Stimulated activated naive B cell treated with anti-CD40 and anti-IgM and Interleukin-4, amounts not matched to agents 10 μg/mL and 1 μg/mL and 100 μg/mL, for 72 hours (primary cell): ENCODE data around the gene GABRA5.

Experiments
- ATAC-seq, 2 donors: fragments of 150-1000 bp; cut with Tn5 transposase; replicated peaks; 2 replicates each; pipeline ENCODE4 v1.10.0; 2021; ENCODE audit warnings: moderate library complexity in 1 of 2
- DNase-seq: peaks from one replicate; pipeline ENCODE4 v3.0.0; 2021
- H3K27ac Mint-ChIP-seq: one replicate; pipeline ENCODE4 v1.8.0; 2022; ENCODE audit warnings: mild to moderate bottlenecking, mixed read lengths
- H3K27me3 Mint-ChIP-seq, 2 donors: one replicate each; pipeline ENCODE4 v1.8.0; 2022; ENCODE audit warnings: mixed read lengths in 2 of 2
- H3K36me3 Mint-ChIP-seq, 2 donors: one replicate each; pipeline ENCODE4 v1.8.0; 2022; ENCODE audit warnings: mixed read lengths in 2 of 2, mild to moderate bottlenecking in 1 of 2
- H3K4me1 Mint-ChIP-seq, 2 donors: one replicate each; pipeline ENCODE4 v1.8.0; 2022; ENCODE audit warnings: mixed read lengths in 2 of 2, mild to moderate bottlenecking in 1 of 2
- H3K4me3 Mint-ChIP-seq, 2 donors: one replicate each; pipeline ENCODE4 v1.8.0; 2022; ENCODE audit warnings: mild to moderate bottlenecking in 2 of 2, mixed read lengths in 2 of 2, moderate library complexity in 1 of 2
- H3K9me3 Mint-ChIP-seq, 2 donors: one replicate each; pipeline ENCODE4 v1.8.0; 2022; ENCODE audit warnings: mixed read lengths in 2 of 2, mild to moderate bottlenecking in 1 of 2

GABRA5 gene

DNA sequence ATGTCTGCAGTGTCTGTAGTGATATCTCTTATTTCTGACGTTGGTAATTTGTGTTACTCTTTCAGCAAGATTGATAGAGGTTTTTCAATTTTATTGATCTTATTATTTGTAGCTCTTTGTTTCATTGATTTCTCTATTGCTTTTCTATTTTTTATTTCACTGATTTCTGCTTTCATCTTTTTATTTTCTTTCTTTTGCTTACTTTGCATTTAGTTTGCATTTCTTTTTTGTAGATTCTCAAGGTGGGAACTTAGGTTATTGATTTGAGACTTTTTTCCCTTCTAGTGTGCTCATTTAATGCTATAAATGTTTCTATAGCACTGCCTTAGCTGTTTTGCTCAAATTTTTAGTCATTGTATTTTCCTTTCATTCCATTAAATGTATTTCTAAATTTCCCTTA is 54.6 kb downstream of the GABRA5 start:
- no peaks in the 10 kb centered on the region for H3K27me3 Mint-ChIP-seq
- peaks cover 4 to 5% of the 10 kb centered on the region in 2 donors for H3K9me3 Mint-ChIP-seq
- H3K27ac Mint-ChIP-seq: no peak overlapping the region
- no peaks in the 10 kb centered on the region for H3K4me1 Mint-ChIP-seq
- no peak overlapping the region for H3K4me3 Mint-ChIP-seq
- ATAC-seq (no peak), DNase-seq (no peak)
- H3K36me3 Mint-ChIP-seq: no peaks in the 10 kb centered on the region

DNA sequence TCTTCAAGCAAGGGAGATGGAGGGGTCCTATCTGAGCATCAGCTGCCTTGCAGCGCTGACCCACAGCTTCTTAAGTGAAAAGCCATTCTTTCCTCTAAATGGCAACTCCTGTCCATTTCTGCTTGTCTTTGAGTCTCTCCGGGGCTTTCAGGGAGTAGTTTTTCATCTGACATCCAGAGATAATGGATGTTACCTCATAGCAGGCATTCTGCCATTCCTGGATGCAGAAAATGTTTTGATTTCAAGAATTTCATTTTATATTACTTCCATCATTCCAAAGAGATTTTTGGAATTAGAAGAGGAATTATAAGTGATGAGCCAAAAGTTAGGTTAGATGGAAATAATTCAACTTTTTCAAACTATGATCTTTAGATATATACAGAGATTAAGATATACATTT is 59.2 kb downstream of the GABRA5 start:
- Mint-ChIP-seq H3K27ac (no peak overlapping the region), H3K27me3 (peaks cover 0 to 3% of the 10 kb centered on the region in 2 donors), H3K4me3 (no peak overlapping the region), H3K36me3 (no peaks in the 10 kb centered on the region), H3K4me1 (no peaks in the 10 kb centered on the region), H3K9me3 (peaks cover 0 to 4% of the 10 kb centered on the region in 2 donors)
- ATAC-seq (no peak), DNase-seq (no peak)

DNA sequence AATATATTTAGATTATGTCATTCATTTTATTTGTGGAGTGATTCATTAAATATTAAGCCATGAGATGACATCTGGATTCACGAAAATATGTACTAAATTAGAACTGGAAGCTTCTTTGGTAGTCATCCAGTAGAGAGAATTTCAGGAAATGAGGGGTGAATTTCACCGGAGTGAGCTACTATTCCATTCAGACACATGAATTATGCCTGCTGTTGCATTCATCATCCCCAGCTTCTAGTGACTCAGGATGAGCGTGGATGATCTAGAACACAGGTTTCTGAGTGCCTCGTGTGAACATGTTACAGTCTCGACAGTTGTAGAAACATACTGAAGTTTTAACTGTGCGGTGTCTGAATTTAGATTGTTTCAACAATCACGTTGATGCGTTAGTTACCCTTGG is 61.2 kb downstream of the GABRA5 start:
- no peak overlapping the region for H3K27ac Mint-ChIP-seq
- DNase-seq: no peak
- no peaks in the 10 kb centered on the region for H3K36me3 Mint-ChIP-seq
- peaks cover 0 to 3% of the 10 kb centered on the region in 2 donors for H3K27me3 Mint-ChIP-seq
- H3K9me3 Mint-ChIP-seq: no peaks in the 10 kb centered on the region
- ATAC-seq: no peak
- H3K4me3 Mint-ChIP-seq: no peak overlapping the region
- no peaks in the 10 kb centered on the region for H3K4me1 Mint-ChIP-seq

DNA sequence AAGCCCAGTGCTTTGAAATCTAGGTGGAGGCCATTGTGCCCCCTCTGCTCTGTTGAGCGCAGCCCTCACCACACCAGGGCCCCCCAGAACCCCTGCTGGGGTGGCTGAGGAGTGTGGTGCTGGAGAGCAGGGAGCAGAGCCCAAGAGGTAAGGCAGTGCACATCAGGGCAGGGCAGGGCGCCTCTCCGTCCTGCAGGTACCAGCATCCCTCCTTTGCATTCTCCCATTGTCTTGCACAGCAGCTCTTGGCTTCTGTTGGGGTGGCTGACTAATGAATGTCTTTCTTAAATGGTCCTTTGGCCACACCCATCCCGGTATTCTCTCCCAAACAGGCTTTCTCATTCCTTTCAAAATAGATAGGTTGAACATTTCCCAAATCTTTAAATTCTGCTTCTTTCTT is 62.7 kb downstream of the GABRA5 start:
- H3K4me1 Mint-ChIP-seq: no peaks in the 10 kb centered on the region
- no peak overlapping the region for H3K4me3 Mint-ChIP-seq
- peaks cover 0 to 2% of the 10 kb centered on the region in 2 donors for H3K9me3 Mint-ChIP-seq
- no peak overlapping the region for H3K27ac Mint-ChIP-seq
- H3K27me3 Mint-ChIP-seq: peaks cover 0 to 3% of the 10 kb centered on the region in 2 donors
- ATAC-seq (no peak), DNase-seq (no peak)
- no peaks in the 10 kb centered on the region for H3K36me3 Mint-ChIP-seq

DNA sequence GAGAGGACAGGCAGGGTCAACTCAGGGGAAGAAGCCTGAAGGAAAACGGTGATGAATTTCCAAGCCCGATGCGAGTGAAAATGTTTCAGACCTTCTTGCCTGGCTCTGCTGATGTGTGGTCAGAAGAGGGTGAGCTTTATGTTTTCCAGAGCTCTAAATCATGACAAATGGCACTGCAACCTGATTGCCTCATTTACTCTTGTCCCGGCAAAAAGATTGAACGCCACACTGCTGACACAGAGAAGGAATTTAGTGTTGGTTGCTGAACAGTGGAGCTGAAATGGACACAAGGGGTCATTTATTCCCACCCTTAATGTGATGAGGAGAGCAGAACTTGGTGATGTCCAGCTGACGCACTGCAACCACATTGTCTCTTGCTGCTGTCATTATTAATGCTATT is 68.0 kb downstream of the GABRA5 start:
- no peaks in the 10 kb centered on the region for H3K4me1 Mint-ChIP-seq
- no peak for DNase-seq

DNA sequence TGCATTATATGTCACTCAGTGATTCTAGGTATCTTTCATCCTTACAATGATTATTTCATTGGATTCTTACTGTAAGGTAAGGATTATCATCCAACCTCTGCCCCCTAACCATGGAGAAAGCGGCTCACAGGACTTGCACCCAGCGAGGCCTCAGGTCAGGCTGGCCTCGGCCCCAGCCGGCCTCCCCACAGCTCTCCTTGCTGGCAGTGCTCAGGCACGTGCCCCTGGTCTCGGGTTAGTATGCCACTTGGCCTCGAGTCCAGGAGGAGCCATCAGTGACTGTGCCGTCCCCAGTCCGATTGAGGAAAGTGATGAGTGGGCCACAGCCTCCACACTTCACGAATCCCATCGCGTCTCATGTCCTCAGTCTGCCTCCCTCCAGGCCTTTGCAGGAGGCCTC is 68.5 kb downstream of the GABRA5 start:
- no peak overlapping the region for H3K27ac Mint-ChIP-seq
- H3K4me1 Mint-ChIP-seq: no peaks in the 10 kb centered on the region
- H3K36me3 Mint-ChIP-seq: no peaks in the 10 kb centered on the region
- H3K27me3 Mint-ChIP-seq: peaks cover 0 to 1% of the 10 kb centered on the region in 2 donors
- H3K9me3 Mint-ChIP-seq: peaks cover 4 to 5% of the 10 kb centered on the region in 2 donors
- no peak for ATAC-seq
- H3K4me3 Mint-ChIP-seq: no peak overlapping the region
- DNase-seq: no peak

More for the DNA sequence above, 68.0 kb downstream of the GABRA5 start:
- peaks cover 0 to 3% of the 10 kb centered on the region in 2 donors for H3K27me3 Mint-ChIP-seq
- H3K27ac Mint-ChIP-seq: no peak overlapping the region
- ATAC-seq: no peak
- H3K36me3 Mint-ChIP-seq: no peaks in the 10 kb centered on the region
- H3K9me3 Mint-ChIP-seq: peaks cover 4 to 5% of the 10 kb centered on the region in 2 donors
- no peak overlapping the region for H3K4me3 Mint-ChIP-seq

DNA sequence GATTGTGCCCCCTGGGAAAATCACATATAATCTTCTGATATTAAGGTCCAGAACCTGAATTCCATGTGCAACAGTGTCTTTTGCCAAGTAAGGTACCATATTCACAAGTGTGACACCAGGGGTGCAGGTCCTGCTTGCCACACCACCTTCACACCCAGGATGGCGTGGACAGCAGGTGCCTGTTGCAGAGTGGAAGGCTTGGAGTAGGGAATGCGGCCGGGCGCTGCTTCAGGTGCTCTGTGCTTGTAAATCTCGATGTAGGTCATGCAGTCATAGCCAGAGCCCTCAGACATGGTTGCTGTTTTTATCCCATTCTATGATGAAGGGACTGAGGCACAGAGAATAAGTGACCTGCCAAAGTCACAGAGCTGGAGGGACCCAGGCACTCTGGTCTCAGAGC is 69.6 kb downstream of the GABRA5 start:
- H3K27ac Mint-ChIP-seq: no peak overlapping the region
- H3K4me3 Mint-ChIP-seq: no peak overlapping the region
- H3K9me3 Mint-ChIP-seq: peaks cover 4 to 5% of the 10 kb centered on the region in 2 donors
- DNase-seq (no peak), ATAC-seq (no peak)
- no peaks in the 10 kb centered on the region for H3K4me1 Mint-ChIP-seq
- no peaks in the 10 kb centered on the region for H3K36me3 Mint-ChIP-seq
- no peaks in the 10 kb centered on the region for H3K27me3 Mint-ChIP-seq

DNA sequence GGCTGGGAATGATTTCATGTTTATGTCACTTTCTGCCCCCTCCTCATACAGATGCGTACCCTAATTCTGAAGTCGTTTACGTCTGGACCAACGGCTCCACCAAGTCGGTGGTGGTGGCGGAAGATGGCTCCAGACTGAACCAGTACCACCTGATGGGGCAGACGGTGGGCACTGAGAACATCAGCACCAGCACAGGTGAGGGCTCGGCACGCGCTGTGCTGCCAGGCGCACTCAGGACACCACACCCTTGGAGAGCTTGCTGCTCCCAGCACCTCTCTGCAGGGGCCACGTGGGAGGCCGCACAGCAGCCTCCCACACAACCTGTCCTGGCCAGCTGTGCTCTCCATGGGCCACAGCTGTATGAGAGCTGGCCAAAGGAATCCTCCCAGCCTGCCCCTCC is 70.3 kb downstream of the GABRA5 start:
- Mint-ChIP-seq H3K4me3 (no peak overlapping the region), H3K9me3 (peaks cover 4 to 5% of the 10 kb centered on the region in 2 donors), H3K4me1 (no peaks in the 10 kb centered on the region), H3K27ac (no peak overlapping the region), H3K36me3 (no peaks in the 10 kb centered on the region), H3K27me3 (no peaks in the 10 kb centered on the region)
- ATAC-seq (no peak), DNase-seq (no peak)

DNA sequence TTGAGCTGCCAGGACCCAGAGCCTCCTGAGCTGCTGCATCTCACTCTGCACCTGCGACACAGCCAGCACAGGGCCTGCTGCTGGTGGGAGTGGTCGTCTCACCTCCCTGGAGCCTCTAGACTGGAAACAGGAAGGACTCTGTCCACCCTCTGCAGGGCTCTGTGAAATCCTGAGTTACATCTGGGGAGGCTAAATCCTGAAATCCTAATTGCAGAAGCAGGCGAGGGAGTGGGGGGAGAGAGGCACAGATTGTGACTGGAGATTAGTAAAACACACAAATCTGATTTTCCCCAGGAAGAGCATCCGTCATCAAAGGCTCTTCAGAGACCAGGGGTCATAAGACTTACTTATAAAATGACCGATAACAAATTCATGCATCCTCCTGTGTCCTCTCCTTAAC is 72.5 kb downstream of the GABRA5 start:
- Mint-ChIP-seq H3K36me3 (no peaks in the 10 kb centered on the region), H3K4me1 (no peaks in the 10 kb centered on the region), H3K4me3 (no peak overlapping the region), H3K27ac (no peak overlapping the region), H3K27me3 (no peaks in the 10 kb centered on the region), H3K9me3 (peaks cover 3 to 4% of the 10 kb centered on the region in 2 donors)
- DNase-seq: no peak
- ATAC-seq: no peak

DNA sequence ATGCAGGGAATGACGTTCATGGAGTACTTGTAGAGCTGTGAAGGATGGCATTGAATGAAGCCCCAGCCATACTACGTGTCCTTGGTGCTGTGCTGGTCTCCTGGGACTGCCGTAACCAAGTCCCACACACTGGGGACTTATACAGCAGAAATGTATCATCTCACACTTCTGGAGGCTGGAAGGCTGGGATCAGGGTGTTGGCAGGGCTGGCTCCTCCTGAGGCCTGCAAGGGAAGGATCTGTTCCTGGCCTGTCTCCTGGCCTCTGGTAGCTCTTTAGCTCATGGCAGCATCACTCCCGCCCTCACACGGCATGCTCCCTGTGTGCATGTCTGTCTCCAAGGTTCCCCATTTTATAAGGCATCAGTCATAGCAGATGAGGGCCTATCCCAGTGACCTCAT is 74.6 kb downstream of the GABRA5 start:
- Mint-ChIP-seq H3K9me3 (peaks cover 0 to 6% of the 10 kb centered on the region in 2 donors), H3K4me1 (no peaks in the 10 kb centered on the region), H3K36me3 (no peaks in the 10 kb centered on the region), H3K27me3 (no peaks in the 10 kb centered on the region), H3K27ac (no peak overlapping the region), H3K4me3 (no peak overlapping the region)
- ATAC-seq: no peak
- DNase-seq: no peak

DNA sequence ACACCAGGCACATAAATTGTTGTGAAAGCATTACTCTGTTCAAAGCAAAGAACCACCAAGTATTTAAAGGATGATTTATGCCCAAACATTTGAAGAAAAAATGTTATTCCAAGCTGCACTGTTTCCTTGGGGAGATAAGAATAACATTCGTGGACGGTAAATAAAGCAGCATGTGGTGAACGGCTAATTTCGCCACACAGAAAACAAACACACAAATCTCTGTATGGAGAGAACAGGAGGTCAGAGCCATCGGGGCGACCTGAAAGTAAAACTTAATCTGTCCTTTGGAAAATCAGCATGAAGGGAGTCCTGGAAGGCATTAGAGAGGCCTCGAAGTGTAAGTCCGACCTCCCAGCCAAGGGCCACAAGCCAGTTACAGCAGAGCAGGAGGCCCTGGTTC is 77.0 kb downstream of the GABRA5 start:
- Mint-ChIP-seq H3K4me3 (no peak overlapping the region), H3K4me1 (no peaks in the 10 kb centered on the region), H3K27ac (no peak overlapping the region), H3K36me3 (no peaks in the 10 kb centered on the region), H3K27me3 (no peaks in the 10 kb centered on the region), H3K9me3 (peaks cover 0 to 6% of the 10 kb centered on the region in 2 donors)
- DNase-seq: no peak
- ATAC-seq: no peak

DNA sequence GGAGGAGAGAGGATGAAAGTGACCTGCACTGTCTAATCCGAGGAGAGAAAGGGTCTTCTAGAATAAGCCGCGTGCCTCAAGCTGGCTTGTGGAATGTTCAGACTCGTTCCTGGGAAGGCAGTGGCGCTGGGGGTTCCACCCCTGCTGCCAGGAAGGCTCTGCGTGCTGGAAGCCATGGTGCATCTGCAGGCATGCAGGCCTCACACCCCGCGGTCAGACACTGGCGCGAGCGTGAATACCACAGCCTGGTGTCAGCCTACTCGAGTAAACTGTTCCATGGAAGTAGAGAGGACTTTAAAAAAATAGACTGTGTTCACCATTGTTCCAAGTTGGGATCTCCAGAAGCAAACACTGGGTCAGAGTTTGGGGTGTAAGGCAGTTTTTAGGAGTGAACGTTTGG is 78.2 kb downstream of the GABRA5 start:
- H3K4me1 Mint-ChIP-seq: no peaks in the 10 kb centered on the region
- H3K36me3 Mint-ChIP-seq: no peaks in the 10 kb centered on the region
- ATAC-seq (no peak), DNase-seq (no peak)
- H3K27me3 Mint-ChIP-seq: no peaks in the 10 kb centered on the region
- peaks cover 0 to 6% of the 10 kb centered on the region in 2 donors for H3K9me3 Mint-ChIP-seq
- no peak overlapping the region for H3K27ac Mint-ChIP-seq
- H3K4me3 Mint-ChIP-seq: no peak overlapping the region

DNA sequence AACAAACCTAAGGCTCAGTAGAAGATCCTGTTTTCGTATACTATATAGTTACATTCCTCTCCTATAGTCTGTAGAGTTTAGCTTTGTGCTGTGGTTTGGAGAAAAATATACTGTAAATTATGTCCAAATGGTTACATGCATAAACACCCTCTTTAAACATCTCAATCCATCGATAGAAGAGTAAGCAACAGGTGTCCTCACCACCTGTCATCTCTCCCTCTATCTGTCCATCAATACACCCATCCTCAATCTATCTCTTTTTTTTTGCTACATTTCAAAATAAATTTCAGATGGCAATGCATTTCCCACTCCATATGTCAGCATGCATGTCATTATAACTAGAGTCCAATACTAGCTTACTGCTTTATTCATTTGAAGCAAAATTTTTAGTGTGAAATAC is 83.1 kb downstream of the GABRA5 start:
- ATAC-seq (no peak), DNase-seq (no peak)
- Mint-ChIP-seq H3K36me3 (no peaks in the 10 kb centered on the region), H3K9me3 (peaks cover 12 to 16% of the 10 kb centered on the region in 2 donors), H3K4me1 (no peaks in the 10 kb centered on the region), H3K27ac (no peak overlapping the region), H3K27me3 (no peaks in the 10 kb centered on the region), H3K4me3 (no peak overlapping the region)

DNA sequence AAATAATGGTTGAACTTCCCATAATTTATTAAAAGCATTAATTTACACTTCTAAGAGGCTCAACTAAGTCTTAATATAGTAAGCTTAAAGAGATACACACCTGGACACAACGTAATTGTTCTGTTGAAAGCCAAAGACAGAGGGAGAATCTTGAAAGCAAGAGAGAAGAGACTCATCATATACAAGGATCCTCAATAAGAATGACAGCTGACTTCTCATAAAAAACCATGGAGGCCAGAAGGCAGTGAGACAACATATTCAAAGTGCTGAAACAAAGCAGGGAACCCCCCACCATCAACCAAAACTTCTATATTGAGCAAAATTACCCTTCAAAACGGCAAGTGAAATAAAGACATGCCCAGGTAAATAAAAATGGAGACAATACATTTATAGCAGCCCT is 87.5 kb downstream of the GABRA5 start:
- Mint-ChIP-seq H3K27ac (no peak overlapping the region), H3K4me3 (no peak overlapping the region), H3K4me1 (no peaks in the 10 kb centered on the region), H3K9me3 (peaks cover 12 to 17% of the 10 kb centered on the region in 2 donors), H3K36me3 (no peaks in the 10 kb centered on the region), H3K27me3 (no peaks in the 10 kb centered on the region)
- DNase-seq: no peak
- ATAC-seq: no peak

DNA sequence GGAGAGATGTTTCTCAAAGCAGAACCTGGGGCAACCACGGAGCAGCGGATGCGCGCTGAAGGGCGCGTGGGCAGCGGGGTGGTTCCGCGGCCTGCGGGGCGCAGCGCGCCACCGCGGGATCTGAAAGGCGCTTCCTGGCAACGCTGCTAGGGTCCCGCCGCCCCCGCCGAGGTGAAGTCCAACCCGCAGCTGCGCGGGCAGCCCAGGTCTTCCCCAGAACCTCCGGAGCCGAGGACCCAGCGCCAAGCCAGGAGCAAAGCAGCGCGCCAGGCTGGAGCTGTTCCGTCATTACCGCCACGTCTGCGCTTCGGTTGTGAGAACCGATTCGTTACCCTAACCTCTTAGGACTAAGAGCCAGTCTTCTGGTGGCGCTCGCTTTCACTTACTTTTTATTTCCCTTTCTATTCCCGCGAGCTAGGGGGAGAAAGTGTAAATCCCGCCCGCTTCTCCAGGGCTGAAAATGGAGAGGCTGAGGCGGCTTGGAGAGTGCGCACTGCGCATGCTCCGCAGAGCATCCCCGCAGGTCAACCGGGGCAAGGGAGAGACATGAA is 100.9 kb downstream of the GABRA5 start:
- DNase-seq (no peak), ATAC-seq (no peak)
- peaks cover 0 to 4% of the 10 kb centered on the region in 2 donors for H3K4me1 Mint-ChIP-seq
- peaks cover 24 to 33% of the 10 kb centered on the region in 2 donors for H3K27me3 Mint-ChIP-seq
- no peaks in the 10 kb centered on the region for H3K9me3 Mint-ChIP-seq
- no peaks in the 10 kb centered on the region for H3K36me3 Mint-ChIP-seq
- H3K27ac Mint-ChIP-seq: no peak overlapping the region
- no peak overlapping the region for H3K4me3 Mint-ChIP-seq

DNA sequence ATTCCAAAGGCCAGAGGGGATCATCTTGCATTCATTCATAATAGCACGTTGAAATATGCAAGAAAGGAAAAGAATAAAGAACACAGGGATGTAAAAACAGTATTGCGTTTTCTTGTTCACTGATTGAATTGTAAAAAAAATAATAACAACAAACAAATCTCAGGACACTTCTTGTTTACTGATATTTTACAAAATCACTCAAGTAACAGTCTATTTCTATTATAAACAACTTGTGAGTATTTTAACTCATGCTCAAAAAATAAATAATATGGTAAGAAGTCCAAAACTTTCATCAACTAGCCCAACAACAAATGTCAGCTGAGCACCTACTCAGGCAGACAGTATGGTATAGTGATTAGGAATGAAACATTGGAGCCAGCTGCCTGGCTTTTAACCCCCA is 101.9 kb downstream of the GABRA5 start:
- Mint-ChIP-seq H3K4me1 (peaks cover 0 to 4% of the 10 kb centered on the region in 2 donors), H3K4me3 (no peak overlapping the region), H3K27me3 (peaks cover 25 to 36% of the 10 kb centered on the region in 2 donors), H3K9me3 (no peaks in the 10 kb centered on the region), H3K36me3 (no peaks in the 10 kb centered on the region), H3K27ac (no peak overlapping the region)
- ATAC-seq (no peak), DNase-seq (no peak)
